ENCODE results near the gene ELFN1.

The ELFN1 gene

DNA sequence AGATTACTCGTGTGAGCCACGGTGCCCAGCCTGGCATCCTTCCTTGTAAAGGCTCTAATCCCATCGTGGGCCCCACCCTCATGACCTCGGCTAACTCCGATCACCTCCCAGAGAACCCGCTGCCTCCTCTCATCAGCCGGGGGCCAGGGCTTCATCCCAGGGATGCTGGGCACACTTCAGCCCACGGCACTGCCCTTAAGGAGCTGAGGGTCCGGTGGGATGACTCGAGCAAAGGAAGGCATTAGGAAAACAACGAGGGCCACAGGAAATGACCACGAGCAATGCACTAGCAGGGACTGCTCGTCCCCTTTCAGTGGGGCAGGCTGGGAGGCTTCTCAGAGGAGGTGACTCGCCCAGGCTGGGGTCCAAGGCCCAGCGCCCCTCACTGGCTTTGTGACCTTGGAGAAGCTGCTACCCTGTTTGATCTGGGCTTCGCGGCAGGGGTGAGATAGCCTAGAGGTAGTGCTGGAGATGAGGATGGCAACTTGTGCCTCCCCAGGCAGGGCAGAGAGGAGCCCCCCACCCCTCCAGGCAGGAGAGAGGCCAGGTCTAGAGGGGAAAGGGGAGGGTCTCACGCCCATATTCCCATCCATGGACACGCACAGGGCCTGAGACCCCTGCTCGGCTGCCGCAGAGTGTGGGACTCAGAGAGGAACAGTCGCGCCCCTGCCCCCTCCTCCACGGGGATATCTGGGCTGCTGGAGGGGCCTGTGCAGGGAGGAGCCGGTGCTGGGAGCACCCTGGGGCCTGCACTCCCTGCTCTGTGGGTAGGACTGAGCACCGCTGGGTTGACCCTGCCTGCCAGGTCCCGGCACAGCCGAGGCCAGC, 26.8 kb downstream of the ELFN1 start:
- DNase-seq: no peak

DNA sequence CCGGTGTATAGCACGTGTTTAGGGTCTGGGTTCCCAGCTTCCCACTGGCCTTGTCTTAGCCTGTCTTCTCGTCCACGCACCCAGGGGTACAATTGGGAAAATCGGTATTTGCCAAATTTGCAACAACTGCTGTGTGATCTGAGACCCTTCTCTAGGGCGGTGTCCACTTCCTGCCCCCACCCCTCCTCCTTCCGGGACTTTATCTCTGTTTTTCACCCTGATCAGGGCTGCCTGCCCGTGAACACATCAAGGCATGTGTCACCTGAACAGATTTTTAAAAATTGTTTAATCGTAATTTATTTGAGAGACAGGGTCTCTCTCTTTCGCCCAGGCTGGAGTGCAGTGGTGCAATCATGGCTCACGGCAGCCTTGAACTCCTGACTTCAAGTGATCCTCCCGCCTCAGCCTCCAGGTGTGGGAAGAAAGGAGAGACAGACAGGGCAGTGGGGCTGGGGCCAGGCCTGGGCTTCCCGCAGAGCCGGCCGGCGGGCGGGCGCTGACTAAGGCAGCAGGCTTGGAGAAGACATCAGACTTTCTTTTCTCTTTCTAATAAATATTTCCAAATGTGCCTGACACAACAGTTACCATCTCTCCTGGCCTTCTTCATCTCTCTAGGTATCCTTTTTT, 27.5 kb downstream of the ELFN1 start:
- DNase-seq: no peak

DNA sequence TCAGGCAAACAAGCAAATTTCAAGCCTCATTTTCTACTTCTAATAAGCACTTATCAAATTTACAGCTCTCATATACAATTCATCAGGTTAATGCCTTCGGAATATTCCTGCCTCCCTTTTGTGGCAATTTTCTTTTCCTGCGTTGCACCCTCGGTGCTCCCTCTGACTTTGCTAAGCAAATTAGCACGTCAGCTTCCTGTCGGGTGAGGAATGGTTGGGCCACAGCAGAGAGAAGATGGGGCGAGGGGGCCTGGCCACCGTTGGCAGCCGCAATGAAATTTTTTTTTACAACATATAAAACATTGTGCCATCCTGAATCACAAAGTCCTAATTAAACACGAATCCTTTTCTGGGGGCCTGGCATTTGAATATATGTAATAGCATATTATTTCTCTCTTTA, 28.1 kb downstream of the ELFN1 start:
- no peak for DNase-seq

DNA sequence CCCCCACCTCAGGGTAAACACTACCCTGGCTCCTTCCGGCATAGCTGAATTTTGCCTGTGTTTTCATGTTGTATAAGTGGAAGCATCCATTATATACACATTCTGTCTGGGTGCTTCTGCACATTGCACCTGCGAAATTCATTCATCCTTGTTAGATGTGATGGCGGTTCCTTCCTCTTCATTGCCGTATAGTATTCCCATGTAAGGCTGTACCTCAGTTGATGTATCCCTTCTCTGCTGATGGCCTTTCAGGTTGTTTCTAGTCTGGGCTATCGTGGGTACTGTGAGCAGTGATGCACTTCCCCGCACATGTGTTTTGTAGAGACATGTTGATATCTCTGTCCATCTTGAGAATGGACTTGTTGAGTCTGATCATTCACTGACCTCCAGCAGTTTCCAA, 28.9 kb downstream of the ELFN1 start:
- no peak for DNase-seq

DNA sequence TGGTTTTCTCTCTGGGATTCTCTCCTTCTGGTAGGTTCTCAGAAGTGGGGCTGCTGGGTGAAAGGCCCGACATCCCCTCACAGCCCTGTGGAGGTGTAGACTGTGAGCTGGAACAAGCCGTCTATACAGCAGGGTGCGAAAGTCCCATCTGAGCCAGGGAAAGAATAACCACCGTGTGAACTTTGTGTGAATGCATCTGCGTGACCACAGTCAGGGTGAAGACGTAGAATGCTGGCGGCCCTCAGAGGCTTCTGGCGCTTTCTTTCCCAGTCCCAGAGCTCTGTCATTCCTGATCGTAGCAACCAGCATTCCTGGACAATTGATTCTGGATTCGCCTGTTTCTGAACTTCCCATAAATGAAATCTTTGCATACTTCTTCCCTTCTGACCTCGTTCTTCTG, 30.0 kb downstream of the ELFN1 start:
- DNase-seq: no peak

DNA sequence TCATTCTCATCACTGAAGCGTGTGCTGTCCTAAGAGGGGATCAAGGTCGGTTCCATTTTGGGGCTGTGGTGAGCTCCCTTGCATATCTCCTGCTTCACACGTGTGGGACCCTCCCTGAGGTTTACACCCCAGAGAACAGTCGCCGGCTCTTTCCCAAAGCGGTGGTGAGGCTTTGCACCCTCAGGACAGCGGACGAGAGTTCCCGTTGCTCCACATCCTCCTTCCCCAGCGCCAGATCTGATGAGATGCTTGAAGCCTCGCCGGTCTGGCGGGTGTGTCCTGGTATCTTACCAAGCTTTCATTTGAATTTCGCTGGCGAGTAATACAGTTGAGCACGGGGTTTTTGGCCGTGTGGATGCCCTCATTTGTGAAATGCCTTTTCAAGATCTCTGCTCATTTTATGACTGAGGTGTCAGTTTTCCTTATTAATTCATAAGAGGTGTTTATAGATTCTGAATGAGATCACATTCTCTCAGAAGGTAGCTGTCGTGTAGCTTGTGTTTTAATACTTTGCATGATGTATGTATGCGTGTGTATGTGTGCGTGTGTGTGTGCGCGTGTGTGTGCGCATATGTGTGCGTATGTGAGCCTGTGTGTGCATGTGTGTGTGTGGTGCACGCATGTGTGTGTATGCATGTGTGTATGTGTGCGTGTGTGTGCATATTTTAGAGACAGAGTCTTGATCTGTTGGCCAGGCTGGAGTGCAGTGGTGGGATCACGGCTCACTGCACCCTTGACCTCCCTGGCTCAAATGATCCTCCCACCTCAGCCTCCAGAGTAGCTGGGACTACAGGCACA, 30.7 kb downstream of the ELFN1 start:
- no peak for DNase-seq

DNA sequence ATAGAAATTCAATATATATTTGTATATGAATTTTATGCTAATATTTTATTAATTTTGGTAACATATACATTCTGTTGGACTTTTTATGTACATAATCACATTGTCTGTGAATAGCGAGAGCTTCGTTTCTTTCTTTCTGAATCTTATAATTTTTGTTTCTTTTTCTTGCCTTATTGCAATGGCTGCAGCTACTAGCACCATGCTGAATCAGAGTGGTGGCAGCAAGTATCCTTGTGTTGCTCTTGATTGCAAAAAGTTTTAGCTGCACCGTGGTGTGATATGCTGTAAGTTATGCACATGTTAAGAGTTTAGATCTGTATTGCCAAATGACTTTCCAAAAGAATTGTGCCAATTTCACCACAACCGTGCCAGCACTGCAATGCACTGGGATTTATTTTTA, 32.6 kb downstream of the ELFN1 start:
- DNase-seq: no peak

DNA sequence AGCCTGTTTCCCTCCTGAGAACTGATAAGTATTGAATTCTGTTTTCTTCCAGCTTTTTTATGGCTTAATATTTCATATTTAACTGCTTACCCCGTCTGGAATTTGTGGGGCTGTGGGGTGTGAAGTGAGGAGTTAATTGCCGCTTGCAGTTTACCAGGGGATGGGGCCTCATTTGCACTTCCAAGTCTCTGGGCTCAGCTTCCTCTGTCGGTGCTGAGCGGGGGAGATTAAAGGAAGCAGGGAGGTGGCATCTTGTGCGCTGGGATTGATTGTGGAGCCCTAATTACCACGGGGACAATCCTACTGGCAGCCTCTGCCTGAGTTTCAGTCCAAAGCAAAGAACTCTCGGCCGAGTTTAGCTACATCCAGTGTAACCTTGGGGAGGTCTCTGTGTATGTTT, 33.4 kb downstream of the ELFN1 start:
- no peak for DNase-seq

DNA sequence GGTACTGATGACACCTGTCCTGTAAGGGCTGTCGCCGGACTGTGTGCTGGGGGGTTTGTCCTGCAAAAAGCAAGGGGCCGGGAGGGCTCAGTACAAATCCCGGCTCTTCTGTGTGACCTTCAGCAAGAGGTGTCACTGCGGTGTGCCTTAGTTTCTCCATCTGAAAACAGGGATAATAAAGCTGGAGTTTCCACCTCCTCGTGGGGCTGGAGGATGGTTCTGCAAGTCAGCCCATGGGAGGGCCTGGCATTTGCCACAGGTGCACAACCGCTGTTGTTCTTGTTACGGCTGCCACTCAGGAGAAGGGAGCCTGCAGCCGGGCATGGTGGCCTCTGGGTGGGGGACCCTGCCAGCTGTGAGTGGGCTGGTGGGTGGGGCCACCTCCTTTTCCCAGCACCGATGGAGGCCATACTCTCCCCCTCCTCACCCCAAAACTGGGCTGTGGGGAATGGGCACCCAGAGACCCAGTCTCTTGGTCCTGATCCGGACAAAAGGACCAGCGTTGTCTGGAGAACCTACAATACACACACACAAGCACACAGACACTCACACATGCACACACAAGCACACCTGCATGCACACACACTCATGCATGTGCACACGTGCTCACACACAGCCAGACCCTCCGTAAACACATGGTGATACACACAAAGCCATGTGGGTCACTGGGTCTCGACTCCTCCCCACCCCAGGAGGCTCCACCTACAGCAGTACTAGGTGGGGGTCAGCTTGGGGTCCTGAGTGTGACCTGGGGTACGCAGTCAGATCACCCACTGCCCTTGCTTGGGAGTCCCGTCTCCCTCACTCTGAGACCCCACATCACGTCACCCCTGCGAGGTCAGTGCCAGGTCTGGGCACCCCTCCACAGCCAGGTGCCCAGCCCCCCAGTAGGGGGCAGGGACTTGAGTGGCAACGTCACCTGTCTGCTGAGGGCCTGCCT, 34.1 kb downstream of the ELFN1 start:
- no peak for DNase-seq

DNA sequence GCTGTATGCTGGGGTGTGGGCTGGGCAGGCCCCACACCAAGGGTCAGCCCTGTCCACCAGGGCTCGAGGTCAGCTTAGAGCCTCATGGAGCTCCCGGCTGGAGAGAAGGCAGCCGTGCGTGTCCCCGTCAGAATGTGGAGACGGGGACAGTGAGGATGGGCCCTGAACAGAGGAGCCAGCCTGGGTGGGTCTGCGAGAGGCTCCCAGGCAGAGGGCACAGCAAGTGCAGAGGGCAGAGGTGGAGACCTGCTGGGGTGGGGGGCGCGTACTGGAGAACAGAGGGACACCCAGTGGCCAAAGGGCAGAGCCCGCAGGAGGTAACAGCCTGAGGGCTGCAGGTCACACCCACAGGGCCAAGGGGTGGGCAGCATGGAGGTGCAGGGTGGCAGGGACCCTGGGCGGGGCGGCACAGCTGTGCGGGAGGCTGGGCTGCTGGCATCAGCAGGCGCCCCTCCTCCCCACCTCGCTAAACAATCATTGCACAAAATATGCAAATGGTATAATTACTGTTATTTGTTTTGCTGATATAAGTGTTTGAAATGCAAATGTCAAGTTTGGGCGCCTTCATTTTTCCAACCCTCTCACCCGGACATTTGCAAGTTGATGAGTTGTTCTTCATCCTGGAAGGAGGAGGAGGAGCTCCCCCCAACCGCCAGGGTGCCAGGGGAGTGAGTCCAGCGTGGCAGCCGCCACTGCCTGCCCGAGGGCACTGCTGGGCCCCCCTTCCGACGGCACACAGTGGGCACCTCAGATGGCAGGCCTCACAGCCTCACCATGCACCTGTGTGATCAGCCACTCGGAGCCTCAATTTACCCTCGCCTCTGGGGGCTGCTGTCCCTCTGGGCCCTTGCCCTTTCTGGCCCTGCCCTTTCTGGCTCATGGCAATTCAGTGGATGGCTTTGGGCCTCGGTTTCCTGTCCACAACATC, 35.0 kb downstream of the ELFN1 start:
- DNase-seq: no peak

DNA sequence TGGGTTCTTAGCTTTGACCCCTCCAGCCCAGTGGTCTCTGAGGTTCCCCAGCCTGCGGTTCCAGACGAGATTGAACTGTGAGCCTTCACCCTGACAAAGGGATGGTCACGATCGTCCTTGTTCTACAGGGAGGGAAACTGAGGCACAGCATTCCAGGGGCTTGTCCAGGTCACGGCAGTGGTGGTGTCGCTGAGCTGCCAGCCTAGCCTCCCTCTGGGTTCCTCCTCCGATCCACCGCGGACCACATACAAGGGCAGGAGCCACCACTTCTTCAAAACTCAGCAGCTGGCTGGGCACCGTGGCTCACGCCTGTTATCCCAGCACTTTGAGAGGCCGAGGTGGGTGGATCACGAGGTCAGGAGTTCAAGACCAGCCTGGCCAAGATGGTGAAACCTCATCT, 35.8 kb downstream of the ELFN1 start:
- no peak for DNase-seq

DNA sequence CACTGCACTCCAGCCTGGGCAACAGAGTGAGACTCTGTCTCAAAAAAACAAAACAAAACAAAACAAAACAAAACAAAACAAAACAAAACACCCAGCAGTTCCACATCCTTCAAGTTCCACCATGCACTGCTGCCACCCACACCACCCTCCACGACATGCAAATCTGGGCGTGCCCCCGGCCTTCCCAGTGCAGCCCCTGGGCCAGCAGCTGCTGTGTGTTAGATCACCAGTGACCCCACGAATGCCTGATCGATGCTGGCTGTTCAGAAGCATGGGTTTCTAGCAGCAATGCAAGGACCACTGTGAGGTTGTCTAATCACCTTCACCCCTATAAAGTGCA, 36.3 kb downstream of the ELFN1 start:
- DNase-seq: no peak

DNA sequence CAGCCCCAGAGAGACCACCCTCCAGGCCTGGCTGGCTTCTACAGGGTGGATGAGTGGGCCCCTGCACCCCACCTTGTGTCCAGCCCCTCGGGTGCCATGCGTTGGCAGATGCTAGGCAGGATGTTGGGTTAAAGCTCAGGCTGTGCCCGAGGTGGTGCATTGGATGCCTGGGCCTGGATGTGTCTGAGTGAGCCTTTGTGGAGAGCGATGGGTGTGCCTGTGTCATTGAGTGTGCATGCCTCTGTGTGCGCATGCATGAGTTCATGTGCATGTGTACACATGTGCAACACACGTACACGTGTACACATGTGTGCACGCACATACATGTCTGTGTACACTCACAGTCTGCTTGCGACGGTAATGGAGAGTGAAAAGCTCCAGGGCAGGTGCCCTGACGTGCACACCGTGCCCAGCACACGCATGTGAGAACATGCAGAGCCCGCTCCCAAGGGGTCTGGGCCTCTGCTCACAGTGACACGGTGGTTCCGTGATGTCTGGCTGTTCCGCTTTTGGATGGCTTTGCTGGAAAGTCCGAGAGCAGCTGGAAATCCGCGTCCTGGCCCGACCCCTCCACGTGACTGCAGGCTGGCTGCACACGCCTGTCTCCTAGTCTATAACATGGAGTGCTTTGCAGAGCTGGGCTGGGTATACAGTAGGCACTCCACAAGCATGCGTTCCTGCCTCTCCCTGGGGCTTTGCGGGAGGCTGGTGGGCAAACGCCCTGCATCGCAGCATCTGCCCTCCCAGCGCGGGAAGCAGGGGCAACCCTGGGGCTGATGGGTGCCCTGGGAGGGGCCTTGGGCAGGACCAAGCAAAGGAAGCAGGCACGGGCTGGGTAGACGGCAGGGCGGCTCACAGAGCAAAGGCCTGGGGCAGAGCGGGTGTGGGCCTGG, 36.9 kb downstream of the ELFN1 start:
- no peak for DNase-seq

DNA sequence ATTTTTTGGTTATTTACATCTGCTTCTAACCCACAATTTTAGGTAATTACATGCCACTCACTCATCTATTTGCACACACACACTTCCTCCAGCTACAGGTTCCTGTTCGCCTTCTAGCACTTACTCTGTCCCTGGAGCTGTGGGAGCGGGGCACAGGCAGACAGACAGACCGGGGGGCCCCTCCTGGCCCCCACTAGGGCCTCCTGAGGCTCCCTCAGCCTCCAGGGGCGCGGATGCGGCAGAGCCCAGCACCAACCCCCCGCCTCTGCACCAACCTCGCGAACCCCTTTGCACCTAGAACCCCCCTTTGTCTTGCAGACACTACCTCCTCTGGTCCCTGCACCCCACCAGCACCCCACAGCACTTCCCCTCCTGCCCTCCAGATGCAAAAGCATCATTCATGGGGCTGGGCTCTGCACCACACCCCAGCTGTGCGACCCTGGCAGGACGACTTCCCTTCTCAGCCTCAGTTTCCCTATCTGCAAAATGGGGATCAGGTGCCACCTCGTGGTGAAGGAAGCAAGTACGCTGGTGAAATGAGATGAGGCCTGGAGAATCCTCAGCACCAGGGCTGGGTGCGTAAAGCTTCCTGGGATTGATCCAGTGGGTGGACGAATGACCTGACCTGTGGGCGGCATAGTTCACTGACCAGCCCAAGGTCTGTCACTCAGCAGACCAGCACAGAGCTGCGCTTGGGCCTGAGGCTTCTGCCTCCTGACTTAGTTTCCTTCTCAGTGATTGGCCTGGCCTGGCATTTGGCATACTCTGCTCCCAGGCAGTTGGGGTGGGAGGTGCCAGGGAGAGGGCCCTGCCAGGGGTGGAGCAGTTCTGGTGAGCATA, 37.9 kb downstream of the ELFN1 start:
- no peak for DNase-seq

DNA sequence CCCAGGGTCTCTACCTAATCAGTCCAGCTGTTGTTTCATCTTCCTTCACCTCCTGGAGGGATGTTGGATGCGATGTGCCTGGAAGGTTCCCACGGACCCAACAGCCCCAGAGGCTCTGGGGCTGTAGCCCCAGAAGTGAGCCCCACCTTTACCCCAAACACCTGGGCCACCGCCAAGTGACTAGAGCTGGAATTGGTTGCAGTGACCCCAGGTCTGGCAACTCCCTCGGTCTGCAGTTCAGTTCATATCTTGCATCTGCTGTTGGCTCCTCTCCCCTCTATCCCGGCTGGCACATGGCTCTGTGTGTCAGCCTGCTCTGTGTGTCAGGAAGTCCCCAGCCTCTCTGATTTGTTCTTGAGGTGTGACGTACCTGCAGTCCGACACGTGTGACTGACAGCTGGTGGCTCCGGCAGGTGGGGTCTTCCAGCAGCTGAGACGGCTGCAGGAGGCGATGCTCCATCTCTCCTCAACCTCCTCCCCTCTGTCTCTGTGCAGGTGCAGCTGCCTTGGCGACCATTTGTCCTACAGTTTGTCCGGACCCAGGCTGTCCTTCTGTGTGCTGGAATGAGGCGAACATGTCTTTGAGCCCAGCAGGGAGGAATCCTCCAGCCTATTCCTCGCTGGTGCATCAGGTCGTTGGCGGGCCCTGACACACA, 38.6 kb downstream of the ELFN1 start:
- DNase-seq: no peak

DNA sequence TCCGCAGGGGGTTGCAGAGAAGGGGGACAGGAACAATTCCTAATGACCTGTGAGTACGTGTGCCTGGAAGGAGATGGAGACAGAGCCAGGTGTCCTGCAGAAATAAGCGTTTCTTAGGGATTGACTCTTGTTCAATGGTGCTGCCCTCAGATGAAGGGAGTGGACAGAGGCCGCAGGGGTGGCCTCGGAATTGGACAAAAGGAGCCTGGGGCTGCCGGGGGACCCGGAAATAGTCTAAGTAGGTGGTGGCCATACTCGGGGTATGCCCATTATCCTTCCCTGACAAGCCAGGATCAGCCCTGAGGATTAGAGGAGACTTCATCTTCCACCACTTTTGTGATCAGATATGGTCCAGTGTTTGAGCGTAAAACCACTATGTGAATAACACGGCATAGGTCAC, 39.2 kb downstream of the ELFN1 start:
- DNase-seq: no peak

DNA sequence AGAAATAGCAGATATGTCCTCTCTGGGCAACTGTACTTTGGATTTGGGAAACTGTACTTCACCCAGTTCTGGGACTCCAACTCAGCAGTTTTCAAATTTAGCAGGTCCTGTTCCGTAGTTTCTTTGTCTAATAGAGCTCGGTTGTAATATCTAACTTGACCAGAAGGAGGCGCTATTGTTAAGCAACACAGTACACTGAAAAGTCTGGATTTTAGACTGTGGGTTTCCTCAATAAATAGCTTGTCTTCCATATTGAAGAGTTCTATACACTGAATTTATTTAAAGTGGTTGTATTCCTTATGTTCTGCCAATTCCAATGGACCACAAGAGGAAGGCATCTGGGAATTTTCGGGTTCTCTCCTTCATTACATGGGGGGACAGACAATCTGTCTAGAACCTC, 39.8 kb downstream of the ELFN1 start:
- DNase-seq: no peak

DNA sequence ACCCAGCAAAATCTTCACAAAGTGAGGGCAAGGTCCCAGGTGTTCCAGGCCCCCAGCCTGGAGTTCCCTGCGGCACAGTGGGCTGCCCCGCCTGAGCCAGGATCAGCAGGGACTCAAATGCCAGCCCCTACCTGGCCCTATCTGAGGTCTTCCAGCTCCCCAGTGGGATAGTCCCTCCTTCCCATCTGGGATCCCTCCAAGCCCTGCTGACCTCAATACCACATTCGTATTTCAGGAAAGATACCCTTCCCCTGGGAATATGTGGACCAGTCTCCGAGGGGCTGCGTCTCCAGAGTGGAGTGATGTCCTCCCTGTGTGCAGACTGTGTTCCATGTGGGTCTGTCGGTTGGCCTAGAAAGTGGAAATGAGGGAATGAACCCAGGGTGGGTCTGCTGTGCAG, 40.9 kb downstream of the ELFN1 start:
- no peak for DNase-seq

DNA sequence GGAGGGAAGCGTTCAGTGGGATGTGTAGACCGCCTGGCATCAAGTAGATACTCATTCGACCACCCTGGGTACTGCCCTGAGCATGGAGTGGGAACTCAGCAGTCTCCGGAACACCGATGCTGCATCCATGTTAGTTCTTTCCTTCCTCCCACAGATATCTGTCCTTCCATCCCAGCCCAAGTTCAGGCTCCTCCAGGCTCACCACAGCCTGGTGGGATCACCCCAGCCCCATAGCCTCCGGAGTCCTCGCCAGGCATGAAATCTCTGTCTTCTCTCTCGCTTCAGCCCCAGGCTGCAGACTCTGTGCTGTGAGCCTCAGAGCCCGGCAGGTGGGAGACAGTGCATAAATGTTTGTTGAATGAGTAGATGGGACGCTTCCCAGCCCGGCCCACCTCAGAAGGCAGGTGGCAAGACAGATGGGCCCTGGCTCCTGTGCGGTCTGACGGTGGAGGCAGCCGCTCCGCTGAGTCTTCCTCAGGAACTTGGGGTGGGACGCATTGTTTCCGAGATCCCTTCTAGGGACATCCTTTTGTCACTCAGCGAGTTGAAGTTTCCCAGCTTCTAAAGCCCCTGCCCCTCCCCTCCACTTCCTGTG, 42.9 kb downstream of the ELFN1 start:
- no peak for DNase-seq
